Measurements from ENCODE around the gene TP73. TPM values are rescaled to one million over a fixed set of nuclear protein-coding genes. Genes with fewer than 3 reads are reported as not detected.

TP73 gene
- total and polyA plus RNA-seq, 12 donors: 0.03 to 0.58 (median 0.15) TPM; not detected in 7

GRCh38 chr1:3646596-3646995 lies 5.7 kb upstream of the TP73 start:
- no peak for TF ChIP-seq CTCF (IDR thresholded peaks at IDR 0.05)
- Histone ChIP-seq H3K4me3 (no peak overlapping the region), H3K27ac (no peak overlapping the region), H3K27me3 (peaks cover 13 to 16% (median 14%) of the 10 kb centered on the region in 7 donors), H3K36me3 (peaks cover 0 to 55% (median 14%) of the 10 kb centered on the region in 9 donors), H3K9me3 (no peaks in the 10 kb centered on the region), H3K4me1 (peaks cover 12 to 31% (median 26%) of the 10 kb centered on the region in 9 donors)
- WGBS, 2 donors: 93 to 95% methylated on average over 20 of the region's 20 CpGs
- ATAC-seq (no peak), DNase-seq (no peak)
- intact Hi-C loops (cut with DNase I): no loop called here

GRCh38 chr1:3649342-3650247 lies 2.7 kb upstream of the TP73 start, which contains the start of gene WRAP73:
Gene WRAP73 (minus strand): TSS chr1:3650103. CDS start chr1:3649999, 104 bp downstream.
- Histone ChIP-seq H3K27me3 (peaks cover 32 to 46% (median 44%) of the 10 kb centered on the region in 7 donors), H3K27ac (peak within 1 kb of the TSS in 8 of 10 donors; percentile 34 to 78 (median 56)), H3K4me1 (peaks cover 12 to 49% (median 38%) of the 10 kb centered on the region in 9 donors), H3K4me3 (peak within 1 kb of the TSS; percentile 73 to 97 (median 92)), H3K9me3 (no peaks in the 10 kb centered on the region), H3K36me3 (peaks cover 0 to 34% (median 14%) of the 10 kb centered on the region in 9 donors)
- ATAC-seq (peak; percentile 88 to 96 (median 94)), DNase-seq (peak; percentile 89 to 90)
- intact Hi-C loops (cut with DNase I): no loop called here
- TF ChIP-seq CTCF (IDR thresholded peaks at IDR 0.05): peak in 3 of 9 donors; percentile 24 to 41 (median 40)
- 4 to 5% methylated on average over 60 of the region's 60 CpGs for WGBS, 2 donors

GRCh38 chr1:3650248-3651025 lies 1.9 kb upstream of the TP73 start:
- Histone ChIP-seq H3K27me3 (peaks cover 32 to 54% (median 44%) of the 10 kb centered on the region in 7 donors), H3K4me3 (peak overlapping the region; percentile 73 to 97 (median 92)), H3K27ac (no peak overlapping the region), H3K9me3 (no peaks in the 10 kb centered on the region), H3K36me3 (peaks cover 0 to 26% (median 11%) of the 10 kb centered on the region in 9 donors), H3K4me1 (peaks cover 12 to 56% (median 38%) of the 10 kb centered on the region in 9 donors)
- intact Hi-C loops (cut with DNase I): no loop called here
- no peak for TF ChIP-seq CTCF (IDR thresholded peaks at IDR 0.05)
- ATAC-seq (no peak), DNase-seq (no peak)
- 9% methylated on average over 47 to 50 of the region's 50 CpGs for WGBS, 2 donors

All from heart right ventricle (tissue), 16 donors.